Smooth muscle cell (in vitro differentiated cells): ENCODE measurements around the gene HDDC3. TPM values are rescaled to one million over a fixed set of nuclear protein-coding genes. Genes with fewer than 3 reads are reported as not detected.

Experiments used
- DNase-seq: peaks from one replicate; lab custom pipeline; 2025; ENCODE audit not compliant: unreplicated experiment; lab: John Stamatoyannopoulos, UW
- H2AFZ ChIP-seq: fragments of 200-600 bp; sonication (generic); 2 replicates; pipeline ENCODE4 v1.6.0; 2016; ENCODE audit warnings: antibody characterized with exemption, low read depth, mild to moderate bottlenecking
- H3F3A ChIP-seq: fragments of 200-600 bp; sonication (generic); 2 replicates; pipeline ENCODE4 v1.6.0; 2017; ENCODE audit warnings: antibody characterized with exemption, low read depth
- H3K27ac ChIP-seq: fragments of 200-600 bp; sonication (generic); 2 replicates; pipeline ENCODE4 v1.5.1; 2016; ENCODE audit warnings: low read depth, mild to moderate bottlenecking
- H3K27me3 ChIP-seq: fragments of 200-600 bp; sonication (generic); 2 replicates; pipeline ENCODE4 v1.6.1; 2016; ENCODE audit warnings: low read depth, mild to moderate bottlenecking
- H3K36me3 ChIP-seq: fragments of 200-600 bp; sonication (generic); 2 replicates; pipeline ENCODE4 v1.5.1; 2016; ENCODE audit warnings: low read depth
- H3K4me1 ChIP-seq: fragments of 200-600 bp; sonication (generic); 2 replicates; pipeline ENCODE4 v1.5.1; 2016; ENCODE audit warnings: low read depth
- H3K4me2 ChIP-seq: fragments of 200-600 bp; sonication (generic); 2 replicates; pipeline ENCODE4 v1.6.0; 2016; ENCODE audit warnings: mild to moderate bottlenecking
- H3K4me3 ChIP-seq: fragments of 200-600 bp; sonication (generic); 2 replicates; pipeline ENCODE4 v1.5.1; 2016; ENCODE audit warnings: mild to moderate bottlenecking
- H3K79me2 ChIP-seq: fragments of 200-600 bp; sonication (generic); 2 replicates; pipeline ENCODE4 v1.6.0; 2016; ENCODE audit warnings: low read depth, mild to moderate bottlenecking
- H3K9ac ChIP-seq: fragments of 200-600 bp; sonication (generic); 2 replicates; pipeline ENCODE4 v1.6.0; 2016; ENCODE audit warnings: low read depth
- H3K9me3 ChIP-seq: fragments of 200-600 bp; sonication (generic); replicated peaks from 2 replicates; pipeline ENCODE4 v1.5.1; 2016; ENCODE audit warnings: low read depth
- H4K20me1 ChIP-seq: fragments of 200-600 bp; sonication (generic); 2 replicates; pipeline ENCODE4 v1.6.0; 2016; ENCODE audit warnings: low read depth
- CTCF ChIP-seq: fragments of 200-600 bp; sonication (generic); IDR thresholded peaks from 2 replicates; pipeline ENCODE4 v1.5.1; 2017; ENCODE audit warnings: borderline replicate concordance, mild to moderate bottlenecking, antibody characterized with exemption; ENCODE audit not compliant: insufficient read depth, poor library complexity, severe bottlenecking
- whole genome bisulfite sequencing: methylation state at CpG from one replicate; pipeline ENCODE4 v1.1.7; 2016; ENCODE audit warnings: low lambda C conversion rate; 5-methylcytosine and 5-hydroxymethylcytosine counted together
- polyA plus RNA-seq: library from polyadenylated mRNA; unstranded; fragments of >200 nt; fragmentation: Nextera tagmentation; extraction: Ambion mirVana; gene quantifications from 2 replicates; pipeline ENCODE4 v1.2.1, GENCODE V29; 2016
- total RNA-seq: library from RNA; depleted of rRNA; stranded (reverse); fragments of >200 nt; gene quantifications from 2 replicates; pipeline ENCODE4 v1.2.3, GENCODE V29; 2014

The HDDC3 gene
- total and polyA plus RNA-seq, 2 experiments from 2014 or later = 16.0 to 16.3 TPM

GRCh38 chr15:90884719-90885431 lies 47.5 kb downstream of the HDDC3 start:
- Histone ChIP-seq H3K79me2 (no peaks in the 10 kb centered on the region), H3K27me3 (no peaks in the 10 kb centered on the region), H3K9ac (peak overlapping the region; percentile 69), H3K36me3 (no peaks in the 10 kb centered on the region), H3K4me1 (peaks cover 17% of the 10 kb centered on the region), H2AFZ (peak overlapping the region; percentile 86), H3K4me2 (peak overlapping the region; percentile 89), H4K20me1 (no peaks in the 10 kb centered on the region), H3K9me3 (no peaks in the 10 kb centered on the region), H3K4me3 (peak overlapping the region; percentile 54), H3K27ac (peak overlapping the region; percentile 68), H3F3A (peaks cover 17% of the 10 kb centered on the region)
- no peak for DNase-seq
- TF ChIP-seq CTCF = no peak
- 63% methylated on average over 16 of the region's 16 CpGs for WGBS

GRCh38 chr15:90883976-90884718 lies 48.2 kb downstream of the HDDC3 start, which contains the start of gene FES:
TSS of gene FES (plus strand) at chr15:90884504. CDS start at chr15:90885046, 542 bp downstream.
- Histone ChIP-seq H3K4me2 (peak within 1 kb of the TSS; percentile 89), H3K27ac (peak within 1 kb of the TSS; percentile 68), H3K27me3 (no peaks in the 10 kb centered on the region), H3K9me3 (no peaks in the 10 kb centered on the region), H3K79me2 (no peaks in the 10 kb centered on the region), H3K9ac (peak within 1 kb of the TSS; percentile 69), H3F3A (peaks cover 17% of the 10 kb centered on the region), H3K4me3 (peak within 1 kb of the TSS; percentile 54), H4K20me1 (no peaks in the 10 kb centered on the region), H3K36me3 (no peaks in the 10 kb centered on the region), H3K4me1 (peaks cover 17% of the 10 kb centered on the region), H2AFZ (peak within 1 kb of the TSS; percentile 86)
- 17% methylated on average over 14 of the region's 58 CpGs for WGBS
- no peak for TF ChIP-seq CTCF
- no peak for DNase-seq

GRCh38 chr15:90883526-90883975 lies 48.8 kb downstream of the HDDC3 start:
- TF ChIP-seq CTCF = no peak
- H3F3A ChIP-seq = peaks cover 17% of the 10 kb centered on the region
- no peaks in the 10 kb centered on the region for H3K79me2 ChIP-seq
- H3K9me3 ChIP-seq = no peaks in the 10 kb centered on the region
- H3K36me3 ChIP-seq = no peaks in the 10 kb centered on the region
- DNase-seq = no peak
- H3K27ac ChIP-seq = peak overlapping the region; percentile 68
- H3K4me2 ChIP-seq = peak overlapping the region; percentile 89
- no peaks in the 10 kb centered on the region for H3K27me3 ChIP-seq
- peak overlapping the region; percentile 69 for H3K9ac ChIP-seq
- WGBS = 72% methylated on average over 7 of the region's 7 CpGs
- H3K4me1 ChIP-seq = peaks cover 17% of the 10 kb centered on the region
- no peaks in the 10 kb centered on the region for H4K20me1 ChIP-seq
- H2AFZ ChIP-seq = peak overlapping the region; percentile 86
- H3K4me3 ChIP-seq = peak overlapping the region; percentile 54
